Effector memory CD4-positive, alpha-beta T cell (primary cell): ENCODE measurements around the gene IMMT.

Experiments used
- DNase-seq, 3 donors: peaks; one replicate each; pipeline ENCODE4 v3.0.0-alpha.2; 2020
- H3K27ac ChIP-seq: 2 replicates; pipeline ENCODE4 v1.7.0; 2013; ENCODE audit warnings: mild to moderate bottlenecking, low read length, moderate library complexity; ENCODE audit not compliant: insufficient read depth, poor library complexity, severe bottlenecking
- H3K27me3 ChIP-seq: replicated peaks from 2 replicates; pipeline ENCODE4 v1.7.0; 2013; ENCODE audit warnings: mild to moderate bottlenecking, low read length; ENCODE audit not compliant: insufficient read depth, control insufficient read depth, poor library complexity, severe bottlenecking
- H3K36me3 ChIP-seq: 2 replicates; pipeline ENCODE4 v1.7.0; 2013; ENCODE audit warnings: mild to moderate bottlenecking, low read length, moderate library complexity; ENCODE audit not compliant: control insufficient read depth, insufficient read depth
- H3K4me1 ChIP-seq: 2 replicates; pipeline ENCODE4 v1.7.0; 2013; ENCODE audit warnings: low read length, mild to moderate bottlenecking; ENCODE audit not compliant: control insufficient read depth, insufficient read depth, poor library complexity, severe bottlenecking
- H3K4me3 ChIP-seq: 2 replicates; pipeline ENCODE4 v1.7.0; 2013; ENCODE audit warnings: low read length, low read depth, mild to moderate bottlenecking; ENCODE audit not compliant: insufficient read depth, poor library complexity, severe bottlenecking
- H3K9me3 ChIP-seq: 2 replicates; pipeline ENCODE4 v1.7.0; 2013; ENCODE audit warnings: mild to moderate bottlenecking, low read length, moderate library complexity; ENCODE audit not compliant: control insufficient read depth

The IMMT gene

GRCh38 chr2:86216575-86217555, 21.6 kb upstream of the IMMT start:
- Histone ChIP-seq H3K27ac (no peak overlapping the region), H3K9me3 (no peaks in the 10 kb centered on the region), H3K4me1 (no peaks in the 10 kb centered on the region), H3K27me3 (no peaks in the 10 kb centered on the region), H3K4me3 (no peak overlapping the region), H3K36me3 (peaks cover 25% of the 10 kb centered on the region)
- DNase-seq = no peak

DNA sequence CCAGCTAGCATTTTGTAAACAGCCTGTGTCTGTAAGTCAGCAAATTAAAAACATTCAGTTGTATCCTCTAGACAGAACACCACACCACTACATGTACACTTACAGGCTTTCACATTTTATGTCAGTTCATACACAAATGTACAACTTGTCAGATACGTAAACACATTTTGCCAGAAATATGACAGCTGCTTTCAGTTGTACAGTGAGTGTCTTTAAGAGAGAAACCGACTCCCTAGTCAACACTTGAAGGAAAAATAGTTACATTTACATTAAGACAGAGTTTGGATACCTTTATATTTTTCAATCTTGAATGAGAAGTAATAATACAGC, 19.2 kb upstream of the IMMT start:
- H3K36me3 ChIP-seq = peaks cover 41% of the 10 kb centered on the region
- H3K27me3 ChIP-seq = no peaks in the 10 kb centered on the region
- H3K9me3 ChIP-seq = no peaks in the 10 kb centered on the region
- no peak overlapping the region for H3K27ac ChIP-seq
- H3K4me3 ChIP-seq = no peak overlapping the region
- no peaks in the 10 kb centered on the region for H3K4me1 ChIP-seq
- DNase-seq = no peak

DNA sequence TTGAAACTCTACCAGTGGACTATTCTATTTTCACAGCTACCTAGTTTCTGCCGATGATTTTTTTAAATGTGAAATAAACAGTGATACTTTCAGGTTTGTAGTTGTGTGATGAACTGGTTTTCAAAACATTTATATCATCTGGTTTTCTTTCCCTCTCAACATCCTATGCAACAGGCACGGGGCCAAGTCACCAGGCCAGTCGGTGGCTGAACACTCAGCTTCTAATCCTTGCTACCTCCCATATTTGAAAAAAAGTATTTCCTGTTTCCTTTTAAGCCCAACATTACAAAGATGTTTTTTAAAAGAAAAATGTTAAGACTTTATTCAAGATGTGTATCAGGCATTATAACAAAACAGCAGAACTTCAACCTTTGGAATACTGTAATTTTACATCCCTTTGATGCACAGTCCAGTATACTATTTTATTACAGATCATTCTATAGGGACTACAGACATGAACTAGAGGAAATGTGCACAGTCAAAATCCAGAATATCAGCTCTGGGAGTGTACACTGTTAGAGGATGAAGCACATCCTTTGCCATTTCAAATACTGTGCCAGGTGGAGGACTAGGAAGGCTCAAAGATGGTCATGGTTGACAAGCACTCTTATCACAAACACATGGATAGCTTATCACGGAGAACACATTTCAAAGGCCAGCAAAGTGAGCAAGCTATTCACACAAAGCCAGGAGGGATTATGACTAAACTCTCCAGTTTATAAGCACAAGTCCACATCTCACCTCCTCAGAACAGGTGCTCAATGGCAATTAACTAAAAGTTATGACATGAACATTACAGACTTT, 18.6 kb upstream of the IMMT start:
- H3K27ac ChIP-seq = no peak overlapping the region
- no peak overlapping the region for H3K4me3 ChIP-seq
- peaks cover 47% of the 10 kb centered on the region for H3K36me3 ChIP-seq
- no peaks in the 10 kb centered on the region for H3K4me1 ChIP-seq
- H3K27me3 ChIP-seq = no peaks in the 10 kb centered on the region
- no peaks in the 10 kb centered on the region for H3K9me3 ChIP-seq
- no peak for DNase-seq

DNA sequence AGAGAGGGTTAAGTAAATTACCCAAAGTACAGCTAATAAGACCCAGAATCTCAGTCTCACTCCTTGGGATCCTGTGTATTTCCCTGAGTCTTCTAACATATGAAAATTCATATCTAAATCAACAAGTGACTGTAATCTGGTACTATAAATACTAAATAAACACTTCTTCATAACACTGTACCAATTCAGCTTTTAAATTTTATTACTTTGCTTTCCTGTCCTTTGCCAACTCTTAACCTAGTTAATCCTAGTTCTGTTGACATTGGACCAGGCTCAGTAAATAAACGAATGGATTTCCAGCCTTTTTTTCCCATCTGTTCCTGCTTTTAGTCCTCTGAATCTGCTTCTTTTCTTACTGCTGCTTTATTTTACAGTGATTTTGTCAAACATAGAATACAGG, 17.8 kb upstream of the IMMT start:
- no peak for DNase-seq
- Histone ChIP-seq H3K4me1 (no peaks in the 10 kb centered on the region), H3K36me3 (peaks cover 55% of the 10 kb centered on the region), H3K27me3 (no peaks in the 10 kb centered on the region), H3K27ac (no peak overlapping the region), H3K9me3 (no peaks in the 10 kb centered on the region), H3K4me3 (no peak overlapping the region)

DNA sequence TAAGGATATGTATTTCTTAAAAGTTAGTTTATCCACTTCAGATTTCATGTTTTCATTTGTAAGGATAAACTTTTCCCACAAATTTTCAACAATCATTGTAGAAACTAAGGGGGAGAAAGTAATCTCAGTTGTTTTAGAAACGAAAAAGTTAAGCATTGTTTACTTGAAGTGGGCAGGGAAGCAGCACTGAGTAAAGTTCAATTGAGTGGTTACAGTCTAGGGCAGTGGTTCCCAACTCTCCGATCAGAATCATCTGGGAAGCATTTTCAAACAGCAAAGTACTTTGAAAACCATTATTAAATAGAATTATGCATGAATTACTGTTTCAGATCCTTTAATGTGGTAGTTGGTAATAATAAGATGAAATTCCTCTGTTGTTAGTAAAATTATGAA, 16.5 kb upstream of the IMMT start:
- Histone ChIP-seq H3K27me3 (no peaks in the 10 kb centered on the region), H3K9me3 (no peaks in the 10 kb centered on the region), H3K4me3 (no peak overlapping the region), H3K4me1 (no peaks in the 10 kb centered on the region), H3K27ac (no peak overlapping the region), H3K36me3 (peaks cover 64% of the 10 kb centered on the region)
- DNase-seq = no peak

- no peak overlapping the region for H3K27ac ChIP-seq
- H3K36me3 ChIP-seq = peaks cover 70% of the 10 kb centered on the region
- no peaks in the 10 kb centered on the region for H3K9me3 ChIP-seq
- no peaks in the 10 kb centered on the region for H3K4me1 ChIP-seq
- H3K27me3 ChIP-seq = no peaks in the 10 kb centered on the region
- no peak overlapping the region for H3K4me3 ChIP-seq
- DNase-seq = no peak
Measured at GRCh38 chr2:86211033-86211795, 16.0 kb upstream of the IMMT start.

- H3K27ac ChIP-seq = no peak overlapping the region
Measured at GRCh38 chr2:86204458-86204857, 9.2 kb upstream of the IMMT start.

DNA sequence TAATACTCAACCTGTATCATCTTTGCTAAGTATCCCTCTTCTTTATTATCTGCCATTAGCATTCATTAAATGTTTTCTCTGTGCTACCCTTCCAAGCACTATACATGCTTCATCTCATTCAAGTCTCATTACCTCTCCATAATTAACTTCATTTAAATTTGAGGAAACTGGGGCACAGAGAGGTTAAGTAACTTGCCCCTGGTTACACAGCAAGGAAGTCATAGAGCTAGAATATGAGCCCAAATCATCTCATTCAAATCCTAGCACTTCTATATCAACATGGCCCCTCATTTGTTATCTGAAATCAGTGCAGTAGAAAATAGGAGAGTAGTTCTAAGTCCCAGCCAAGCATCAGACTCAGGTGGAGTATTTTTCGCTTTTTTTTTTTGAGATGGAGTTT, 8.4 kb upstream of the IMMT start:
- Histone ChIP-seq H3K27ac (no peak overlapping the region), H3K9me3 (no peaks in the 10 kb centered on the region), H3K27me3 (no peaks in the 10 kb centered on the region), H3K36me3 (peaks cover 21% of the 10 kb centered on the region), H3K4me1 (no peaks in the 10 kb centered on the region), H3K4me3 (no peak overlapping the region)
- no peak for DNase-seq

More at GRCh38 chr2:86204458-86204857, 9.2 kb upstream of the IMMT start:
- DNase-seq = no peak
- Histone ChIP-seq H3K27me3 (no peaks in the 10 kb centered on the region), H3K4me1 (no peaks in the 10 kb centered on the region), H3K4me3 (no peak overlapping the region), H3K9me3 (no peaks in the 10 kb centered on the region), H3K36me3 (peaks cover 29% of the 10 kb centered on the region)

GRCh38 chr2:86202702-86203101, 7.4 kb upstream of the IMMT start:
- Histone ChIP-seq H3K4me1 (no peaks in the 10 kb centered on the region), H3K9me3 (no peaks in the 10 kb centered on the region), H3K4me3 (no peak overlapping the region), H3K27me3 (no peaks in the 10 kb centered on the region), H3K27ac (no peak overlapping the region), H3K36me3 (peaks cover 14% of the 10 kb centered on the region)
- DNase-seq = no peak
